H1 (cell line): ENCODE measurements around the gene EPHA6. TPM values are rescaled to one million over a fixed set of nuclear protein-coding genes. Genes with fewer than 3 reads are reported as not detected.
A peak's percentile ranks its signal among the peaks of the same experiment; 100 is the strongest.

Experiments used
- CTCF ChIA-PET: fragments of 300-600 bp; sonication (Branson Sonifier 250); formaldehyde crosslinking; loops from one replicate; lab custom pipeline; 2021; ENCODE audit not compliant: partially characterized antibody; lab: Charles Lee
- POLR2A ChIA-PET: fragments of 300-600 bp; sonication (Branson Sonifier 250); formaldehyde crosslinking; loops from one replicate; lab custom pipeline; 2021; ENCODE audit warnings: inconsistent platforms; ENCODE audit not compliant: partially characterized antibody; lab: Charles Lee
- DNase-seq, 2 experiments: peaks; one replicate each; pipeline versions ENCODE4 v3.0.0 to v3.0.0-alpha.2; 2010 to 2022; ENCODE audit warnings: low spot score in 2 of 2, low read depth in 1 of 2, mixed read lengths in 1 of 2
- FAIRE-seq: peaks from 2 replicates; lab custom pipeline; 2011; peaks lifted over from hg19 to GRCh38; lab: Jason Lieb, UNC
- H2AFZ ChIP-seq: 2 replicates; pipeline ENCODE4 v1.8.1; 2012; ENCODE audit warnings: low read length, inconsistent platforms
- H2AK5ac ChIP-seq: 2 replicates; pipeline ENCODE4 v1.6.1; 2013; ENCODE audit warnings: low read depth, low read length
- H2BK120ac ChIP-seq: replicated peaks from 2 replicates; pipeline ENCODE3; 2013; ENCODE audit warnings: low read depth, low read length, inconsistent platforms
- H2BK12ac ChIP-seq: 2 replicates; pipeline ENCODE4 v1.6.1; 2013; ENCODE audit warnings: low read depth, low read length
- H2BK15ac ChIP-seq: 2 replicates; pipeline ENCODE4 v1.6.1; 2013; ENCODE audit warnings: low read length
- H2BK20ac ChIP-seq: 2 replicates; pipeline ENCODE4 v1.6.1; 2013; ENCODE audit warnings: low read length
- H2BK5ac ChIP-seq: 2 replicates; pipeline ENCODE4 v1.6.1; 2013; ENCODE audit warnings: low read depth, low read length
- H3K14ac ChIP-seq: 2 replicates; pipeline ENCODE4 v1.6.1; 2013; ENCODE audit warnings: inconsistent platforms; ENCODE audit not compliant: insufficient read length
- H3K18ac ChIP-seq: 2 replicates; pipeline ENCODE4 v1.6.1; 2013; ENCODE audit warnings: low read length; ENCODE audit errors: extremely low read depth
- H3K23ac ChIP-seq: 2 replicates; pipeline ENCODE4 v1.6.1; 2013; ENCODE audit warnings: inconsistent platforms; ENCODE audit not compliant: insufficient read length
- H3K23me2 ChIP-seq: 2 replicates; pipeline ENCODE4 v1.6.1; 2013; ENCODE audit warnings: low read depth, low read length
- H3K27ac ChIP-seq: 2 replicates; pipeline ENCODE4 v1.6.1; 2011; ENCODE audit warnings: low read depth, low read length, inconsistent platforms
- H3K27me3 ChIP-seq, 4 experiments: replicated peaks in 1 of 4; 1 replicate in 1 of 4; 2 replicates in 3 of 4; pipeline versions ENCODE4 v1.6.1 to v1.8.1; 2011 to 2013; ENCODE audit warnings: low read length in 3 of 4, mild to moderate bottlenecking in 3 of 4, inconsistent platforms in 2 of 4, mixed read lengths in 2 of 4, moderate library complexity in 1 of 4; ENCODE audit not compliant: control insufficient read depth in 3 of 4, insufficient read depth in 3 of 4; ENCODE audit errors: extremely low read depth in 1 of 4
- H3K36me3 ChIP-seq, 4 experiments: 2 replicates each; pipeline versions ENCODE4 v1.6.1 to v1.8.1; 2011 to 2013; ENCODE audit warnings: mild to moderate bottlenecking in 4 of 4, low read length in 3 of 4, moderate library complexity in 2 of 4, control low read depth in 1 of 4, inconsistent platforms in 1 of 4; ENCODE audit not compliant: insufficient read depth in 4 of 4, control insufficient read depth in 2 of 4
- H3K4ac ChIP-seq: replicated peaks from 2 replicates; pipeline ENCODE3; 2013; ENCODE audit warnings: low read length, low read depth, mixed read lengths, inconsistent platforms; ENCODE audit not compliant: insufficient read length
- H3K4me1 ChIP-seq, 4 experiments: replicated peaks in 1 of 4; 1 replicate in 1 of 4; 2 replicates in 3 of 4; pipeline versions ENCODE4 v1.6.1 to v1.8.1; 2011 to 2013; ENCODE audit warnings: low read length in 3 of 4, inconsistent platforms in 2 of 4, mixed read lengths in 1 of 4; ENCODE audit not compliant: insufficient read depth in 4 of 4, control insufficient read depth in 3 of 4
- H3K4me2 ChIP-seq, 2 experiments: 2 replicates each; pipeline versions ENCODE4 v1.6.1 to v1.8.1; 2011 to 2013; ENCODE audit warnings: low read depth in 2 of 2, low read length in 2 of 2, control low read depth in 1 of 2, inconsistent platforms in 1 of 2, mild to moderate bottlenecking in 1 of 2; ENCODE audit not compliant: insufficient read depth in 1 of 2
- H3K4me3 ChIP-seq, 4 experiments: fragments of 200-600, 300-600 bp in 1 of 4; sonication (generic), shearing (Covaris generic), sonication (Bioruptor Twin) in 1 of 4; 2 replicates each; pipeline versions ENCODE4 v1.5.1 to v1.8.1; 2011 to 2016; ENCODE audit warnings: low read length in 4 of 4, low read depth in 3 of 4, control low read depth in 2 of 4, inconsistent platforms in 2 of 4, mild to moderate bottlenecking in 2 of 4, mixed read lengths in 1 of 4, moderate library complexity in 1 of 4; ENCODE audit not compliant: insufficient read depth in 2 of 4; ENCODE audit errors: extremely low read depth in 1 of 4
- H3K56ac ChIP-seq: replicated peaks from 2 replicates; pipeline ENCODE3; 2013; ENCODE audit warnings: low read depth, mild to moderate bottlenecking, mixed read lengths, low read length, inconsistent platforms; ENCODE audit not compliant: insufficient read length
- H3K79me1 ChIP-seq: 2 replicates; pipeline ENCODE4 v1.6.1; 2013; ENCODE audit warnings: low read depth, low read length, control low read depth
- H3K79me2 ChIP-seq, 2 experiments: 2 replicates each; pipeline versions ENCODE4 v1.6.1 to v1.8.1; 2012 to 2013; ENCODE audit warnings: low read length in 2 of 2, mild to moderate bottlenecking in 2 of 2, inconsistent platforms in 1 of 2; ENCODE audit not compliant: insufficient read depth in 2 of 2, control insufficient read depth in 1 of 2
- H3K9ac ChIP-seq, 4 experiments: replicated peaks in 1 of 4; 1 replicate in 1 of 4; 2 replicates in 3 of 4; pipeline versions ENCODE4 v1.6.1 to v1.8.1; 2011 to 2013; ENCODE audit warnings: low read depth in 3 of 4, low read length in 3 of 4, control low read depth in 2 of 4, mild to moderate bottlenecking in 2 of 4, moderate library complexity in 2 of 4, inconsistent platforms in 1 of 4; ENCODE audit errors: extremely low read depth in 1 of 4
- H3K9me3 ChIP-seq, 2 experiments: 2 replicates each; pipeline versions ENCODE4 v1.6.1 to v1.8.1; 2012 to 2013; ENCODE audit warnings: mild to moderate bottlenecking in 2 of 2, moderate library complexity in 2 of 2, control low read depth in 1 of 2, inconsistent platforms in 1 of 2, low read depth in 1 of 2, low read length in 1 of 2, mixed read lengths in 1 of 2; ENCODE audit not compliant: insufficient read depth in 2 of 2
- H4K20me1 ChIP-seq, 2 experiments: replicated peaks in 1 of 2; 2 replicates each; pipeline versions ENCODE3 to v1.8.1; 2011 to 2013; ENCODE audit warnings: inconsistent platforms in 2 of 2, low read length in 2 of 2, mild to moderate bottlenecking in 1 of 2; ENCODE audit not compliant: insufficient read depth in 2 of 2, control insufficient read depth in 1 of 2
- H4K5ac ChIP-seq: 2 replicates; pipeline ENCODE4 v1.6.1; 2013; ENCODE audit warnings: low read length, low read depth, mixed read lengths, inconsistent platforms; ENCODE audit not compliant: insufficient read length
- H4K8ac ChIP-seq: 2 replicates; pipeline ENCODE4 v1.8.0; 2013; ENCODE audit warnings: mild to moderate bottlenecking, moderate library complexity, low read length, inconsistent platforms; ENCODE audit not compliant: insufficient read depth; ENCODE audit errors: extremely low read depth
- H4K91ac ChIP-seq: replicated peaks from 2 replicates; pipeline ENCODE3; 2013; ENCODE audit warnings: low read length, mixed read lengths, inconsistent platforms; ENCODE audit not compliant: insufficient read length
- CHD2 ChIP-seq: IDR thresholded peaks from 2 replicates; pipeline ENCODE4 v1.6.1; 2012; ENCODE audit warnings: low read length, improper control_type of control experiment
- CTCF ChIP-seq, 3 experiments: IDR thresholded peaks; 1 replicate in 2 of 3; 2 replicates in 1 of 3; pipeline versions ENCODE4 v1.5.1 to v1.6.1; 2011; ENCODE audit warnings: low read length in 3 of 3, mild to moderate bottlenecking in 3 of 3, inconsistent platforms in 2 of 3, low read depth in 1 of 3, moderate library complexity in 1 of 3; ENCODE audit not compliant: insufficient read depth in 1 of 3; ENCODE audit errors: control extremely low read depth in 1 of 3
- EGR1 ChIP-seq: IDR thresholded peaks from 2 replicates; pipeline ENCODE4 v1.6.1; 2011; ENCODE audit warnings: low read depth, low read length, borderline replicate concordance
- KDM1A ChIP-seq: fragments of 200-600, 300-600 bp; sonication (generic); IDR thresholded peaks from 2 replicates; pipeline ENCODE4 v1.7.1; 2016; ENCODE audit warnings: mild to moderate bottlenecking, low read length, borderline replicate concordance
- KDM5A ChIP-seq: fragments of 200-600 bp; IDR thresholded peaks from 2 replicates; pipeline ENCODE4 v1.7.1; 2012; ENCODE audit warnings: mild to moderate bottlenecking, low read length, inconsistent platforms, mixed read lengths
- RAD21 ChIP-seq, 2 experiments: IDR thresholded peaks in 1 of 2; conservative IDR thresholded peaks in 1 of 2; 2 replicates each; pipeline ENCODE4 v1.6.1; 2011; ENCODE audit warnings: low read depth in 2 of 2, low read length in 2 of 2, improper control_type of control experiment in 1 of 2, inconsistent platforms in 1 of 2, mild to moderate bottlenecking in 1 of 2, moderate library complexity in 1 of 2
- RNF2 ChIP-seq: fragments of 200-900, 300-1000 bp; sonication (generic); IDR thresholded peaks from 2 replicates; pipeline ENCODE4 v1.7.1; 2016; ENCODE audit warnings: borderline replicate concordance, low read depth, mild to moderate bottlenecking, antibody characterized with exemption, low read length; ENCODE audit not compliant: poor library complexity, severe bottlenecking; ENCODE audit errors: missing control alignments
- ZNF274 ChIP-seq: IDR thresholded peaks from 2 replicates; pipeline ENCODE4 v1.7.0; 2012; ENCODE audit warnings: low read length, borderline replicate concordance; ENCODE audit errors: extremely low read depth
- WGBS, 2 experiments: shearing (Covaris generic) in 1 of 2; methylation state at CpG; one replicate each; pipeline versions ENCODE4 v1.1.6 to v1.1.7; 2013 to 2015; ENCODE audit warnings: low lambda C conversion rate in 2 of 2, mixed read lengths in 2 of 2, inconsistent platforms in 1 of 2, low coverage in 1 of 2, missing lambda C conversion rate in 1 of 2; ENCODE audit not compliant: insufficient replicate concordance in 2 of 2, insufficient coverage in 1 of 2, insufficient read length in 1 of 2; ENCODE audit errors: extremely low coverage in 1 of 2, missing lambda C conversion rate in 1 of 2; 5-methylcytosine and 5-hydroxymethylcytosine counted together
- polyA plus RNA-seq, 7 experiments: library from polyadenylated mRNA; depleted of rRNA in 3 of 7; stranded (reverse) in 5 of 7; unstranded in 2 of 7; fragments of >200 nt in 5 of 7; fragments of 200-250 nt in 2 of 7; gene quantifications; 1 replicate in 5 of 7; 2 replicates in 1 of 7; 4 replicates in 1 of 7; pipeline versions ENCODE4 v1.2.1 to v1.2.3, GENCODE V29; 2011 to 2013; ENCODE audit warnings: missing spikeins in 2 of 7, mixed read lengths in 2 of 7
- total RNA-seq: library from RNA; stranded (reverse); fragmentation: NEBNext Ultra II Directional; extraction: Animal tissue kit (Norgen Biotek cat#: 25700); gene quantifications from 2 replicates; pipeline ENCODE4 v1.2.1, GENCODE V29; 2021

Gene EPHA6
- total and polyA plus RNA-seq, 2 of the 8 experiments (the other 6 are each of a cell fraction or from before 2014, with no cell fraction given), result 0.83 to 3.2 TPM

GRCh38 chr3:97265237-97266005 is 451.0 kb downstream of the EPHA6 start:
- no peak overlapping the region for H3K14ac ChIP-seq
- H3K79me2 ChIP-seq, result no peaks in the 10 kb centered on the region
- H4K91ac ChIP-seq, result peak overlapping the region; percentile 49
- peak overlapping the region; percentile 28; the same call in 1 of the 2 replicates for H2BK12ac ChIP-seq
- no peak for FAIRE-seq
- H3K4me2 ChIP-seq, result no peak overlapping the region
- peak overlapping the region; percentile 35; the same call in 1 of the 2 replicates for H4K8ac ChIP-seq
- no peaks in the 10 kb centered on the region for H3K36me3 ChIP-seq
- H2AFZ ChIP-seq, result no peak overlapping the region
- H2BK120ac ChIP-seq, result no peak overlapping the region
- H3K27me3 ChIP-seq, result no peaks in the 10 kb centered on the region
- peak overlapping the region; percentile 12 for H2BK5ac ChIP-seq
- WGBS, 2 experiments, result 94% methylated on average over 19 of the region's 19 CpGs; no CpG with 5 or more reads in 1 of the 2 experiments
- no peak for DNase-seq
- no peak overlapping the region for H3K23ac ChIP-seq
- H3K23me2 ChIP-seq, result no peaks in the 10 kb centered on the region
- H2BK15ac ChIP-seq, result no peak overlapping the region
- no peak overlapping the region for H3K18ac ChIP-seq
- H3K4me3 ChIP-seq, result no peak overlapping the region
- no peak overlapping the region for H3K56ac ChIP-seq
- H4K5ac ChIP-seq, result no peak overlapping the region
- no peaks in the 10 kb centered on the region for H3K79me1 ChIP-seq
- no peaks in the 10 kb centered on the region for H3K9me3 ChIP-seq
- no peak overlapping the region for H3K27ac ChIP-seq
- no peak overlapping the region for H2AK5ac ChIP-seq
- no peaks in the 10 kb centered on the region for H4K20me1 ChIP-seq
- ChIA-PET POLR2A (interaction anchor here (1.2 to 1.4 kb wide), 2 partner anchors 11 to 12 kb away, joined by 3 to 4 read pairs; no protein-coding TSS in a partner anchor), CTCF (interaction anchor here (0.9 to 1.0 kb wide), 2 partner anchors 11 to 394 kb away, joined by 3 read pairs; no protein-coding TSS in a partner anchor)
- no peak overlapping the region for H3K9ac ChIP-seq
- H2BK20ac ChIP-seq, result 0 out of 2 replicates have a peak overlapping the region, but pooled peaks have one; percentile 36
- peaks cover 2 to 14% (median 7%) of the 10 kb centered on the region in 4 experiments; a peak in 5 of 7 replicates for H3K4me1 ChIP-seq
- H3K4ac ChIP-seq, result no peak overlapping the region
- TF ChIP-seq KDM1A (no peak), RAD21 (IDR thresholded peaks at IDR 0.05 in 1 of 2, conservative IDR thresholded peaks at IDR 0.05 in 1 of 2; ENCODE audit: low read depth in 2 of 2, low read length in 2 of 2) (no peak), CTCF (IDR thresholded peaks at IDR 0.05; ENCODE audit: control extremely low read depth in 1 of 3, insufficient read depth in 1 of 3, low read depth in 1 of 3, low read length in 3 of 3) (no peak), EGR1 (no peak), KDM5A (no peak), ZNF274 (no peak), RNF2 (no peak), CHD2 (no peak)
